HepG2 (cell line): Measurements from ENCODE around the gene KRTAP12-2. TPM values are rescaled to one million over a fixed set of nuclear protein-coding genes. Genes with fewer than 3 reads are reported as not detected.

Experiments
- CBFB ChIP-seq: sonication (generic); formaldehyde crosslinking; IDR thresholded peaks from 2 replicates; pipeline ENCODE4 v1.4.0; 2020; ENCODE audit warnings: missing genetic modification reagents
- FLYWCH1 ChIP-seq: sonication (generic); formaldehyde crosslinking; IDR thresholded peaks from 2 replicates; pipeline ENCODE4 v1.8.1; 2023; ENCODE audit warnings: mild to moderate bottlenecking, missing genetic modification reagents
- FOXK2 ChIP-seq: fragments of 450-650 bp; IDR thresholded peaks from 2 replicates; pipeline ENCODE4 v1.6.1; 2016
- MATR3 ChIP-seq: sonication (generic); formaldehyde crosslinking; IDR thresholded peaks from 2 replicates; pipeline ENCODE4 v1.4.0; 2020; ENCODE audit warnings: missing genetic modification reagents
- NFKB2 ChIP-seq: sonication (generic); formaldehyde crosslinking; IDR thresholded peaks from 2 replicates; pipeline ENCODE4 v1.4.0; 2020; ENCODE audit warnings: missing genetic modification reagents, borderline replicate concordance
- PHF8 ChIP-seq: sonication (generic); formaldehyde crosslinking; IDR thresholded peaks from 2 replicates; pipeline ENCODE4 v1.5.0; 2020; ENCODE audit warnings: missing genetic modification reagents
- RNF2 ChIP-seq: fragments of 450-650 bp; conservative IDR thresholded peaks from 2 replicates; pipeline ENCODE4 v1.6.1; 2016; ENCODE audit warnings: low read depth
- SNAI1 ChIP-seq: sonication (generic); formaldehyde crosslinking; IDR thresholded peaks from 2 replicates; pipeline ENCODE4 v1.5.0; 2020; ENCODE audit warnings: mild to moderate bottlenecking, missing genetic modification reagents, borderline replicate concordance
- SPEN ChIP-seq: sonication (generic); formaldehyde crosslinking; IDR thresholded peaks from 2 replicates; pipeline ENCODE4 v1.5.1; 2020; ENCODE audit warnings: low read depth, mild to moderate bottlenecking, missing genetic modification reagents
- ZFP36L1 ChIP-seq: sonication (generic); formaldehyde crosslinking; IDR thresholded peaks from 2 replicates; pipeline ENCODE4 v1.8.0; 2022; ENCODE audit warnings: mild to moderate bottlenecking, missing genetic modification reagents, moderate library complexity
- ZNF234 ChIP-seq: sonication (generic); formaldehyde crosslinking; conservative IDR thresholded peaks from 2 replicates; pipeline ENCODE4 v1.5.1; 2020; ENCODE audit warnings: mild to moderate bottlenecking, missing genetic modification reagents
- ZNF282 ChIP-seq: fragments of 450-650 bp; IDR thresholded peaks from 2 replicates; pipeline ENCODE4 v1.6.1; 2018; ENCODE audit not compliant: partially characterized antibody
- ZNF44 ChIP-seq: sonication (generic); formaldehyde crosslinking; IDR thresholded peaks from 2 replicates; pipeline ENCODE4 v1.5.1; 2020; ENCODE audit warnings: mild to moderate bottlenecking, missing genetic modification reagents
- ZNF563 ChIP-seq: sonication (generic); formaldehyde crosslinking; IDR thresholded peaks from 2 replicates; pipeline ENCODE4 v1.8.0; 2022; ENCODE audit warnings: mild to moderate bottlenecking, moderate library complexity, missing genetic modification reagents
- polyA plus RNA-seq, 8 experiments: library from polyadenylated mRNA; depleted of rRNA in 3 of 8; stranded (reverse) in 7 of 8; unstranded in 1 of 8; fragments of >200 nt; fragmentation: Illumina TruSeq in 4 of 8; extraction: Trizol in 4 of 8; gene quantifications; 2 replicates each; pipeline versions ENCODE4 v1.2.1 to v1.2.3, GENCODE V29; 2011 to 2016; ENCODE audit warnings: low read depth in 4 of 8, missing spikeins in 1 of 8, mixed read lengths in 1 of 8; ENCODE audit not compliant: insufficient read depth in 1 of 8
- total RNA-seq, 5 experiments: library from RNA; depleted of rRNA; stranded (reverse); fragments of >200 nt; fragmentation: Illumina TruSeq; extraction: Trizol; gene quantifications; 2 replicates each; pipeline ENCODE4 v1.2.3, GENCODE V29; 2016; ENCODE audit warnings: low read depth in 1 of 5
- TF ChIP-seq, protein P1 (sequence below): sonication (generic); formaldehyde crosslinking; IDR thresholded peaks from 2 replicates; pipeline ENCODE4 v1.4.0; 2020; ENCODE audit warnings: missing genetic modification reagents
- TF ChIP-seq, protein P2 (sequence below): sonication (generic); IDR thresholded peaks from 2 replicates; pipeline ENCODE4 v1.6.1; 2016; ENCODE audit warnings: low read depth, borderline replicate concordance
- TF ChIP-seq, protein P3 (sequence below), 2 experiments: sonication (generic) in 1 of 2; formaldehyde crosslinking in 1 of 2; IDR thresholded peaks; 2 replicates each; pipeline versions ENCODE4 v1.4.0 to v1.6.1; 2016 to 2020; ENCODE audit warnings: borderline replicate concordance in 1 of 2, low read depth in 1 of 2, mild to moderate bottlenecking in 1 of 2, missing genetic modification reagents in 1 of 2
- TF ChIP-seq, protein P4 (sequence below): sonication (generic); formaldehyde crosslinking; IDR thresholded peaks from 2 replicates; pipeline ENCODE4 v1.4.0; 2020; ENCODE audit warnings: missing genetic modification reagents, borderline replicate concordance

The KRTAP12-2 gene
- total and polyA plus RNA-seq, 2 of the 13 experiments (the other 11 are each of a cell fraction or from before 2014, with no cell fraction given) = not detected

DNA sequence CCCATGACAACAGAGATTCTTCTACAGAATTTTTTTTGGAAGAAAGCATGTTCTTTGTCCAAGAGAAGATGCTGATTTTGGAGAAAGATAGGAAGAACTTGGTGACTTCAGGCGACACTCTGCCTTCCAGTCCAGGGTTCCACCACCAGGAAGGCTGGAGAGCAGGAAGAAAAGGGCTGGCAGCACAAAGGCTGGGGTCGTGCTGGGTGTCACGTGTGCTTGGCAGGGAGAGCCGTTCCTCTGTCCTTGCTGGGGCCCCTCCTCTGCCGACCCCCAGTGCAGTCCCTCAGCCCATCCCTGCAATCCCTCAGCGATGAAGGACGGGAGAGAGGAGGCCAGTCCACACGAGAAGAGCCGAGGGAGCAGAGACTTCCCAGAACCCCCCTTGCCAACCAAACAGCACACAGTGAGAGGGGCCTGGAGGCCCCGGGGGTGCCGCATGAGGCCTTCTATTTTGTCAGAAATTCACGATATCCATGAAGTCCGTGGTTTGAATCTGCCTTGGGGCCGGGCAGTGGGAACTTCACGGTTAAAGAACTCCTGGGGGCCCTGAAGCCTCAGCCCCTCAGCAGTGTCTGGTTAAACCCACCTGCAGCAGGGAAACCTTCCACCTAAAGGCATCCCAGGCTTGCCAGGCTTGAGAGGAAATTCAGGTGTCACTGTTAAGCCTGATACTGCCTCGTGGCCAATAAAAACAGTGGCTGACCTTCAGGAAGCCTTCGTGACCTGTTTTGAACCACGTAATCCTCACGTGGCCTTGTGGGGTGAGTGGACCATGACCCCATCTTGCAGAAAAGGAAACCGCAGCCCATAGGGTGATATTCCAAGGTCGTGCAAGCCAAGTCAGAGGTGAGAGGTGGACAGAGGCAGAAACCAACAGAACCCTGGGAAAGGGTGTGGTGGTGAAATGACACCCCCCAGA, 33.6 kb upstream of the KRTAP12-2 start (continued):
- TF ChIP-seq, protein P1, sequence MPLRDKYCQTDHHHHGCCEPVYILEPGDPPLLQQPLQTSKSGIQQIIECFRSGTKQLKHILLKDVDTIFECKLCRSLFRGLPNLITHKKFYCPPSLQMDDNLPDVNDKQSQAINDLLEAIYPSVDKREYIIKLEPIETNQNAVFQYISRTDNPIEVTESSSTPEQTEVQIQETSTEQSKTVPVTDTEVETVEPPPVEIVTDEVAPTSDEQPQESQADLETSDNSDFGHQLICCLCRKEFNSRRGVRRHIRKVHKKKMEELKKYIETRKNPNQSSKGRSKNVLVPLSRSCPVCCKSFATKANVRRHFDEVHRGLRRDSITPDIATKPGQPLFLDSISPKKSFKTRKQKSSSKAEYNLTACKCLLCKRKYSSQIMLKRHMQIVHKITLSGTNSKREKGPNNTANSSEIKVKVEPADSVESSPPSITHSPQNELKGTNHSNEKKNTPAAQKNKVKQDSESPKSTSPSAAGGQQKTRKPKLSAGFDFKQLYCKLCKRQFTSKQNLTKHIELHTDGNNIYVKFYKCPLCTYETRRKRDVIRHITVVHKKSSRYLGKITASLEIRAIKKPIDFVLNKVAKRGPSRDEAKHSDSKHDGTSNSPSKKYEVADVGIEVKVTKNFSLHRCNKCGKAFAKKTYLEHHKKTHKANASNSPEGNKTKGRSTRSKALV = no peak
- no peak for TF ChIP-seq CBFB (CRISPR knock-in tag)
- TF ChIP-seq, protein P2, sequence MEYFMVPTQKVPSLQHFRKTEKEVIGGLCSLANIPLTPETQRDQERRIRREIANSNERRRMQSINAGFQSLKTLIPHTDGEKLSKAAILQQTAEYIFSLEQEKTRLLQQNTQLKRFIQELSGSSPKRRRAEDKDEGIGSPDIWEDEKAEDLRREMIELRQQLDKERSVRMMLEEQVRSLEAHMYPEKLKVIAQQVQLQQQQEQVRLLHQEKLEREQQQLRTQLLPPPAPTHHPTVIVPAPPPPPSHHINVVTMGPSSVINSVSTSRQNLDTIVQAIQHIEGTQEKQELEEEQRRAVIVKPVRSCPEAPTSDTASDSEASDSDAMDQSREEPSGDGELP = no peak
- no peak for TF ChIP-seq MATR3
- peak; percentile 69; the same call in 1 of the 2 replicates for TF ChIP-seq ZFP36L1 (CRISPR knock-in tag)
- TF ChIP-seq ZNF234 = no peak
- TF ChIP-seq ZNF282 = no peak
- 0 out of 2 replicates have a peak, but pooled peaks have one; percentile 59 for TF ChIP-seq RNF2
- TF ChIP-seq SPEN (CRISPR knock-in tag) = peak; percentile 79
- TF ChIP-seq, protein P3, sequence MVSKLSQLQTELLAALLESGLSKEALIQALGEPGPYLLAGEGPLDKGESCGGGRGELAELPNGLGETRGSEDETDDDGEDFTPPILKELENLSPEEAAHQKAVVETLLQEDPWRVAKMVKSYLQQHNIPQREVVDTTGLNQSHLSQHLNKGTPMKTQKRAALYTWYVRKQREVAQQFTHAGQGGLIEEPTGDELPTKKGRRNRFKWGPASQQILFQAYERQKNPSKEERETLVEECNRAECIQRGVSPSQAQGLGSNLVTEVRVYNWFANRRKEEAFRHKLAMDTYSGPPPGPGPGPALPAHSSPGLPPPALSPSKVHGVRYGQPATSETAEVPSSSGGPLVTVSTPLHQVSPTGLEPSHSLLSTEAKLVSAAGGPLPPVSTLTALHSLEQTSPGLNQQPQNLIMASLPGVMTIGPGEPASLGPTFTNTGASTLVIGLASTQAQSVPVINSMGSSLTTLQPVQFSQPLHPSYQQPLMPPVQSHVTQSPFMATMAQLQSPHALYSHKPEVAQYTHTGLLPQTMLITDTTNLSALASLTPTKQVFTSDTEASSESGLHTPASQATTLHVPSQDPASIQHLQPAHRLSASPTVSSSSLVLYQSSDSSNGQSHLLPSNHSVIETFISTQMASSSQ (IDR thresholded peaks at IDR 0.05; ENCODE audit: low read depth) = no peak
- TF ChIP-seq, protein P3 (CRISPR knock-in tag; IDR thresholded peaks at IDR 0.05; ENCODE audit: borderline replicate concordance) = no peak
- no peak for TF ChIP-seq FLYWCH1
- no peak for TF ChIP-seq ZNF563
- TF ChIP-seq, protein P4, sequence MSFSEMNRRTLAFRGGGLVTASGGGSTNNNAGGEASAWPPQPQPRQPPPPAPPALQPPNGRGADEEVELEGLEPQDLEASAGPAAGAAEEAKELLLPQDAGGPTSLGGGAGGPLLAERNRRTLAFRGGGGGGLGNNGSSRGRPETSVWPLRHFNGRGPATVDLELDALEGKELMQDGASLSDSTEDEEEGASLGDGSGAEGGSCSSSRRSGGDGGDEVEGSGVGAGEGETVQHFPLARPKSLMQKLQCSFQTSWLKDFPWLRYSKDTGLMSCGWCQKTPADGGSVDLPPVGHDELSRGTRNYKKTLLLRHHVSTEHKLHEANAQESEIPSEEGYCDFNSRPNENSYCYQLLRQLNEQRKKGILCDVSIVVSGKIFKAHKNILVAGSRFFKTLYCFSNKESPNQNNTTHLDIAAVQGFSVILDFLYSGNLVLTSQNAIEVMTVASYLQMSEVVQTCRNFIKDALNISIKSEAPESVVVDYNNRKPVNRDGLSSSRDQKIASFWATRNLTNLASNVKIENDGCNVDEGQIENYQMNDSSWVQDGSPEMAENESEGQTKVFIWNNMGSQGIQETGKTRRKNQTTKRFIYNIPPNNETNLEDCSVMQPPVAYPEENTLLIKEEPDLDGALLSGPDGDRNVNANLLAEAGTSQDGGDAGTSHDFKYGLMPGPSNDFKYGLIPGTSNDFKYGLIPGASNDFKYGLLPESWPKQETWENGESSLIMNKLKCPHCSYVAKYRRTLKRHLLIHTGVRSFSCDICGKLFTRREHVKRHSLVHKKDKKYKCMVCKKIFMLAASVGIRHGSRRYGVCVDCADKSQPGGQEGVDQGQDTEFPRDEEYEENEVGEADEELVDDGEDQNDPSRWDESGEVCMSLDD (CRISPR knock-in tag) = peak; percentile 86
- no peak for TF ChIP-seq NFKB2 (CRISPR knock-in tag)
- no peak for TF ChIP-seq FOXK2
- no peak; the same call in 1 of the 2 replicates for TF ChIP-seq PHF8
- TF ChIP-seq ZNF44 = no peak
- no peak for TF ChIP-seq SNAI1 (CRISPR knock-in tag)
